ENCODE measurements around the gene BOD1.

The BOD1 gene

DNA sequence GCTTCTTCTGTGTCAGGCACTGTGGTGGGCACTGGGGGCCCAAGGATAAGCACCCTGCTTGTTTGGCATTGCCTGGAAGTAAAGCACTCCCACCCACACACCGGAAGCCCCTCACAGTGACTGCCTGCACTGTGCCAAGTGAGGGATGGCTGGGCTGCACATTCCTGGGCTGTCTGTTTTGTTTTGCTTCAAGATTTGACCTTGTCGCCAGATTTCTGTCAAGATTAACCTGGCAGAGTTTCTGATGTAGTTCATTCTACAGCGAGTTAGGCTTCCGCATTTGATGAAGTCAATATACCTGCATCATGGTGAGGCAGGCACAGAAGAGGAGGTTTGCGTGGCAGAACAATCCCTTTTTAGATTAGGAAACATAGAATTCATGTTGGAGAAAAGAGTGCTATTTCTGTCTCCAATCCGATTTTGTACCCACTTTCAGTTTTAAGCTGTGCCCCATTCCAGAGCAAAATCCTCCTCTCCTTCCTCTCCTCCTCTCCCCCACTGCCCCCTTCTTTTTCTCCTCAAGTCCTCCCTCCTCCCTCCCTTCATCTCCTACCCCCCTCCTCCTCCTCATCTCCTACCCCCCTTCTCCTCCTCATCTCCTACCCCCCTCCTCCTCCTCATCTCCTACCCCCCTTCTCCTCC, 14.4 kb upstream of the BOD1 start:
- TF ChIP-seq, protein P1, sequence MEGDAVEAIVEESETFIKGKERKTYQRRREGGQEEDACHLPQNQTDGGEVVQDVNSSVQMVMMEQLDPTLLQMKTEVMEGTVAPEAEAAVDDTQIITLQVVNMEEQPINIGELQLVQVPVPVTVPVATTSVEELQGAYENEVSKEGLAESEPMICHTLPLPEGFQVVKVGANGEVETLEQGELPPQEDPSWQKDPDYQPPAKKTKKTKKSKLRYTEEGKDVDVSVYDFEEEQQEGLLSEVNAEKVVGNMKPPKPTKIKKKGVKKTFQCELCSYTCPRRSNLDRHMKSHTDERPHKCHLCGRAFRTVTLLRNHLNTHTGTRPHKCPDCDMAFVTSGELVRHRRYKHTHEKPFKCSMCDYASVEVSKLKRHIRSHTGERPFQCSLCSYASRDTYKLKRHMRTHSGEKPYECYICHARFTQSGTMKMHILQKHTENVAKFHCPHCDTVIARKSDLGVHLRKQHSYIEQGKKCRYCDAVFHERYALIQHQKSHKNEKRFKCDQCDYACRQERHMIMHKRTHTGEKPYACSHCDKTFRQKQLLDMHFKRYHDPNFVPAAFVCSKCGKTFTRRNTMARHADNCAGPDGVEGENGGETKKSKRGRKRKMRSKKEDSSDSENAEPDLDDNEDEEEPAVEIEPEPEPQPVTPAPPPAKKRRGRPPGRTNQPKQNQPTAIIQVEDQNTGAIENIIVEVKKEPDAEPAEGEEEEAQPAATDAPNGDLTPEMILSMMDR (IDR thresholded peaks at IDR 0.05; ENCODE audit: low read depth, low read length), result no peak
- DNase-seq (ENCODE audit: low read depth in 2 of 2), result no peak

DNA sequence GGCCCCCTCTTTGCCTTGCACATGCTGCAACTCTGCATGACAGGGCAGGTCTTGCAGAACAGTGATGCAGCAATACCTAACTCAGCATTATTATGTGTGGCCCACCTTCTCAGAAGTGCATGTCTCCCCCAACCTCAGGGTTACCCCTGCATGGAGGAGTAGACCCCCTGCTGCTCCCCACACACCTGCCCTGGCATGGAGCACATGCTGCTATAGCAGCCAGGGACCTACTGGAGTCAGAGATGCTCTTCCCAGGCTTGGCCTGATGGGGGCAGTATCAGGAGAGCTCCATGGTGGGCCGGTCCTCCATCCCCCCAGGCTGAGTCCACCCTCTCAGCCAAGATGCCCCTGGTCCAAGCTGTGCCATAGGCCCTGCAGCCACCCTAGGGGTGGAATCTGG, 13.2 kb upstream of the BOD1 start:
- no peak for DNase-seq (ENCODE audit: low read depth in 2 of 2)
- TF ChIP-seq, protein P1 (IDR thresholded peaks at IDR 0.05; ENCODE audit: low read depth, low read length), result peak; percentile 35

More for the DNA sequence above, 14.4 kb upstream of the BOD1 start:
- no peak overlapping the region for H3K4me3 ChIP-seq (replicated peaks in 1 of 2; ENCODE audit: low read depth in 2 of 2, low read length in 2 of 2)

DNA sequence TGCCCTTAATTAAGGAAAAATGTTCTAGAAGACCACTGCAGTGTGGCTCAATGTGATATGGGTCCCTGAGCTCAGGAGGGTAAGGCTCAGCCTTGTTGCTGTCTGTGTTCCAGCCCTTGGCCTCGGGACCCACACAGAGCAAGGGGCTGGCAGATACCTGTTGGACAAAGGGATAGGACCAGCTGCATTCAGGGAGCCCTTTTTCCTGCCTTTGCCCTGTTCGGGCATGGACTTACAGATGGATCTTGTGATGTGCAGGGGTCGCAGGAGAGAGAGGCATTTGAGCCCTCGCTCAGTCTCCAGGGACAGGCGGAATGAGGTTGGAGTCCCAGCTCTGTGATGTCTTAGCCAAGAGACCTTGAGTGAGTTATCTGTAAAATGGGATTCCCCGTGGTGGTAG, 12.1 kb upstream of the BOD1 start:
- TF ChIP-seq, protein P1 (IDR thresholded peaks at IDR 0.05; ENCODE audit: low read depth, low read length), result no peak
- no peak overlapping the region for H3K4me3 ChIP-seq (replicated peaks in 1 of 2; ENCODE audit: low read depth in 2 of 2, low read length in 2 of 2)
- DNase-seq (ENCODE audit: low read depth in 2 of 2), result no peak

More for the DNA sequence above, 13.2 kb upstream of the BOD1 start:
- no peak overlapping the region for H3K4me3 ChIP-seq (replicated peaks in 1 of 2; ENCODE audit: low read depth in 2 of 2, low read length in 2 of 2)

DNA sequence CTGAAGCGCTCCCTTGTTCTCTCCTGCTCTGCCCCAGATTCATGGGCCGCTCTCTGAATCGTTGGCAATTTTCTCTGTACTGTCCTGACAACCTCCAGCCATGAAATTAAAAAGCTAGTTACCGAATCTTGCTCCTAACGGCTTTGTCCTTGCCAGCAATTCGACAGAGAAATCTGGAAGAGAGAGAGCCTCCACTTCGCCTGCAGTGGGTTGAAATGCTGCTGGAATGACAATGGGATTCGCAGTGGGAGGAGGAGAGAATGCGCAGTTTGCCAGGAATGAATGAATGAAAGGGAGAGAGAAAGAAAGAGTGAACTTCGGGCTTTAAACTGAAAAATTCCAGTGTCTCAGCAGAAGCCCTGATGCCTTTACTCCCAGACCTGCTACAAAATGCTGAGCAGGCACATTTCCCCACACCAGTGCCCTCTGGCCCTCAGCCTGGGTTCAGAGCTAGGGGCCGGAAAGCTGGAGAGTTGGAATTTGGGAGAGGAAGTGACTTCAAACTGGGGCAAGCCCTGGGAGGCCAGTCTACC, 11.5 kb upstream of the BOD1 start:
- TF ChIP-seq, protein P1 (IDR thresholded peaks at IDR 0.05; ENCODE audit: low read depth, low read length), result no peak
- no peak overlapping the region for H3K4me3 ChIP-seq (replicated peaks in 1 of 2; ENCODE audit: low read depth in 2 of 2, low read length in 2 of 2)
- DNase-seq (ENCODE audit: low read depth in 2 of 2), result no peak

DNA sequence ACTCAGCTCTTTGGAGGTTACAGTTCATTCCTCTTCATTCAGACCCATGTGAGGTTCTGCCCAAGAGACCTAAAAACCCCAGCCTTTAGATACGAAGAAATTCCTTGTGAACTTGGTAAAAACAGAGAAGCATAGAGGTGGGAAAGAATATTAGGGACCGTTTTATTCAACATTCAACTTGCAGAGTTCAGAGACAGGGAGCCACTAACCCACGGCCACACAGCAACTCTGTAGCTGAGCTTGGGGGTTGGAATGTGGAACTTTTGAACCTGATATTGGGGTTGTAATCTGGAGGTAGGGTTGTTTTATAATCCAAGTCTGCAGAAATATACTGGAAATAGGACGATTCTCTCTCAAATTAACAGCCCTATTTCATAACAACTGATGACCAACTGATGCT, 10.8 kb upstream of the BOD1 start:
- DNase-seq (ENCODE audit: low read depth in 2 of 2), result no peak
- TF ChIP-seq, protein P1 (IDR thresholded peaks at IDR 0.05; ENCODE audit: low read depth, low read length), result no peak
- H3K4me3 ChIP-seq (replicated peaks in 1 of 2; ENCODE audit: low read depth in 2 of 2, low read length in 2 of 2), result no peak overlapping the region

DNA sequence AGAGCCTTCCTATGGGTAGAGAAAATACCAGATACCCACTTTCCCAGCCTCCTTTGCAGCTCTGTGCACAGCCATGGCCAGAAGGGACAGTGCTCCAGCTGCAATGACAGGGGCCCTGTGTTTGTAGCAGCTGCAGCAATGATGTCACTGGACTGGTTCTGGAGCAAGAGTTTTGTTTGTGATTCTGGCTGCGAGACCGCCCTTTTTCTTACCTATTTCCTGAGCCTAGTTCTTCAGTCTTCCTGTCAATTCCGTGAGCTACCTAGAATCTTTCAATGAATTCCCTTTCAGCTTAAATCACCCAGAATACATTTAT, 10.0 kb upstream of the BOD1 start:
- TF ChIP-seq, protein P1 (IDR thresholded peaks at IDR 0.05; ENCODE audit: low read depth, low read length), result no peak
- no peak overlapping the region for H3K4me3 ChIP-seq (replicated peaks in 1 of 2; ENCODE audit: low read depth in 2 of 2, low read length in 2 of 2)
- no peak for DNase-seq (ENCODE audit: low read depth in 2 of 2)
